SK-N-SH treated with all-trans-retinoic acid at 6 μM for 48 hours (cell line): Measurements from ENCODE around the gene TIPIN.

Experiments
- GLIS3 ChIP-seq: fragments of 250-450 bp; sonication (Bioruptor Pico); IDR thresholded peaks from 2 replicates; pipeline ENCODE4 v1.5.0; 2020; ENCODE audit warnings: mild to moderate bottlenecking, moderate library complexity
- ZFP3 ChIP-seq: fragments of 250-450 bp; sonication (Bioruptor Pico); IDR thresholded peaks from 2 replicates; pipeline ENCODE4 v1.5.0; 2020; ENCODE audit warnings: mild to moderate bottlenecking, moderate library complexity
- ZNF565 ChIP-seq: fragments of 450-650 bp; formaldehyde crosslinking; conservative IDR thresholded peaks from 2 replicates; pipeline ENCODE4 v1.5.0; 2020; ENCODE audit warnings: low read depth, mild to moderate bottlenecking, moderate library complexity
- TF ChIP-seq, protein P1 (sequence below): fragments of 250-450 bp; sonication (Bioruptor Pico); IDR thresholded peaks from 2 replicates; pipeline ENCODE4 v1.8.0; 2020; ENCODE audit warnings: mild to moderate bottlenecking, moderate library complexity, borderline replicate concordance

GRCh38 chr15:66294157-66294931 lies 62.1 kb downstream of the TIPIN start:
- no peak for TF ChIP-seq ZNF565 (CRISPR knock-in tag)
- TF ChIP-seq GLIS3: no peak
- TF ChIP-seq, protein P1, sequence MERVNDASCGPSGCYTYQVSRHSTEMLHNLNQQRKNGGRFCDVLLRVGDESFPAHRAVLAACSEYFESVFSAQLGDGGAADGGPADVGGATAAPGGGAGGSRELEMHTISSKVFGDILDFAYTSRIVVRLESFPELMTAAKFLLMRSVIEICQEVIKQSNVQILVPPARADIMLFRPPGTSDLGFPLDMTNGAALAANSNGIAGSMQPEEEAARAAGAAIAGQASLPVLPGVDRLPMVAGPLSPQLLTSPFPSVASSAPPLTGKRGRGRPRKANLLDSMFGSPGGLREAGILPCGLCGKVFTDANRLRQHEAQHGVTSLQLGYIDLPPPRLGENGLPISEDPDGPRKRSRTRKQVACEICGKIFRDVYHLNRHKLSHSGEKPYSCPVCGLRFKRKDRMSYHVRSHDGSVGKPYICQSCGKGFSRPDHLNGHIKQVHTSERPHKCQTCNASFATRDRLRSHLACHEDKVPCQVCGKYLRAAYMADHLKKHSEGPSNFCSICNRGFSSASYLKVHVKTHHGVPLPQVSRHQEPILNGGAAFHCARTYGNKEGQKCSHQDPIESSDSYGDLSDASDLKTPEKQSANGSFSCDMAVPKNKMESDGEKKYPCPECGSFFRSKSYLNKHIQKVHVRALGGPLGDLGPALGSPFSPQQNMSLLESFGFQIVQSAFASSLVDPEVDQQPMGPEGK (CRISPR knock-in tag): no peak
- TF ChIP-seq ZFP3 (CRISPR knock-in tag): no peak
